ENCODE results near the gene PROX2.
A peak's percentile ranks its signal among the peaks of the same experiment; 100 is the strongest.

PROX2 gene, protein sequence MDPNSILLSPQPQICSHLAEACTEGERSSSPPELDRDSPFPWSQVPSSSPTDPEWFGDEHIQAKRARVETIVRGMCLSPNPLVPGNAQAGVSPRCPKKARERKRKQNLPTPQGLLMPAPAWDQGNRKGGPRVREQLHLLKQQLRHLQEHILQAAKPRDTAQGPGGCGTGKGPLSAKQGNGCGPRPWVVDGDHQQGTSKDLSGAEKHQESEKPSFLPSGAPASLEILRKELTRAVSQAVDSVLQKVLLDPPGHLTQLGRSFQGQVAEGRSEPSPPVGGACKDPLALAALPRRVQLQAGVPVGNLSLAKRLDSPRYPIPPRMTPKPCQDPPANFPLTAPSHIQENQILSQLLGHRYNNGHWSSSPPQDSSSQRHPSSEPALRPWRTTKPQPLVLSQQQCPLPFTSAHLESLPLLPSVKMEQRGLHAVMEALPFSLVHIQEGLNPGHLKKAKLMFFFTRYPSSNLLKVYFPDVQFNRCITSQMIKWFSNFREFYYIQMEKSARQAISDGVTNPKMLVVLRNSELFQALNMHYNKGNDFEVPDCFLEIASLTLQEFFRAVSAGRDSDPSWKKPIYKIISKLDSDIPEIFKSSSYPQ

GRCh38 chr14:74875941-74876913 lies at the start of gene PROX2:
Gene PROX2, minus strand, starts transcription at chr14:74876145. Its CDS starts 12,311 bp downstream, at chr14:74863834.
- DNase-seq (ENCODE audit: extremely low read depth in 1 of 2, low read depth in 1 of 2), result no peak

DNA sequence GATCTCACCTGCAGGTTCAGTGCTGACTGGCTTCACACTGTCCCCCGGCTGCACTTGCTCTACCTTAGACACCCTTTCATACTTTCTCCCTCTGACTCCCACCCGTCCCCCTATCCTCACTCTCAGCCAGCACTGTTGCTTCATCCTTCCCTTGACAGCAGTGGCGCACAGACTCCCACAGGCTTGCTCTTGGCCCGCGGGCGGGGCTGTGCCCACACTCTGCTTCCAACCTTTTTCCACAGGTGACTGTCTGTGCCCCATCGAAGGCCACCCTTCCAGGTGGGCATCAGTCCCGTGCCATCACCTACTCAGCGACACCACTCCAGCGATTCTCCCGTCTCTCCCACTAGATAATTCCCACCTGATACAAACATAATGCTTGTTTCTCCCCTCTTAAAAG lies 48.1 kb upstream of the PROX2 start:
- no peak for DNase-seq (ENCODE audit: extremely low read depth in 1 of 2, low read depth in 1 of 2)

DNA sequence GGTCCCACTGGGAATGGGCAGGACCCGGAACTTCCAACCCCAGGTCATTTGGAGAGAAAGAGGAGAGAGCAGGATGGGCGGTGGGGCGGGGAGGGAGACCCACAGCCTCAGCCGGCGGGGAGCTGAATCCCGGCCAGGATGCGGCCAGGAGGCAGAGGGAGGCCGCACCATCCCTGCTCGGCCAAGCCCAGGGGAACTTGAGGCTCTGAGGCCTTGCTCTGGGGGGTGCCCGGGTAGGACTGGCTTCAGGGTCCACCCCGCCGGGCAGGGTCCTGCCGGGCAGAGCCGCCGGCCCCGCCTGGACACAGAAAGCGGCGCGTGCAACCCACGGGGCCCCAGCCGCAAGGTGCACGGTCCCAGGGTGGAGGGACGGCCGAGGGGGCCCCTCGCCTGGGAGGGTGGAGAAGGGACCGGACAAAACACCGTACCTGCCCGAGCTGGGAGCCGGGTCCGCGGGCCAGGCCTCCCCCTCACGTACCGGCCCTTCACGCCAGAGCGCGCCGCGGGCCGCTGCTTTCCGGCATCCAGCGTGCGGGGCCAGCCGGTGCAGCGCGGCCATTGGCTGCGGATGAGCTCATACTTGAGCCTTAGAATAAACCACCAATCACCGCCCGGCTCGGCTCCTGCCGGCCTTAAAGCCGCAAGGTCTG lies 46.9 kb upstream of the PROX2 start, which contains the start of gene RPS6KL1:
Gene RPS6KL1, minus strand, starts transcription at position 509 of the 650 bp plus-strand sequence. CDS start 1,719 bp downstream, outside the sequence.
- DNase-seq (ENCODE audit: extremely low read depth in 1 of 2, low read depth in 1 of 2), result peak; percentile 45 to 61

DNA sequence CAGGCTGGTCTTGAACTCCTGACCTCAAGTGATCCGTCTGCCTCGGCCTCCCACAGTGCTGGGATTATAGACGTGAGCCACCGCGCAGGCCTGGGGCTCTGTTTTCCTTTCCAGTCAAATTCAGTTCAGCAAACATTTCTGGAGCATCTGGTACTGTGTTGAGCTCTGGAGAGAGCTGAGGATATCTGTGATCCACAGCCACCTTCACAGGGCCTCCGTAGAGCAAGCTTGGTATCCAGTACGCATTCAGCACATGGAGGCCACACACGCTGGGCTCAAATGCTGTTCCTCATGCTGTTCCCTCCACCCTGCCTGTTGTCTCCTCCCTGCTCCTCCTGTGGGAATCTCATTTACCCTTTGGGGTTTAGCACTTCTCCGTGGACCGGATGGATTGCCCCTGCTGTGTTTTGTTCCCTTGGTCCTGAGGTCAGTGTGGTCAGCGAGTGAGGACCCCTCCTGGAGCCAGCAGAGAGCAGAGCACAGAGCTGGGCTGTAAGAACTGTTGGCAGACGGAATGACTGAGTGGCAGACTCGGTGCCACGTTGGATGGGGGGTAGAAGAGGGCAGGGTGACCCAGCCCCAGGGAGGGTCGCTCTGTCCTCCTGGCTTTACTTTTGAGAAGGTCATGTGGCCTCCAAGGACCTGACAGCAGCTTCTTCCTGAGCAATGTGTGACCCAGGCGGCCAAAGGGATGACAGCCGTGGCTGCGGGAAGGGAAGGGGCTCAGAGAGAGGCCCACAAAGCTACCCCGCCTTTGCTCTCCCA lies 46.2 kb upstream of the PROX2 start:
- no peak for DNase-seq (ENCODE audit: extremely low read depth in 1 of 2, low read depth in 1 of 2)

DNA sequence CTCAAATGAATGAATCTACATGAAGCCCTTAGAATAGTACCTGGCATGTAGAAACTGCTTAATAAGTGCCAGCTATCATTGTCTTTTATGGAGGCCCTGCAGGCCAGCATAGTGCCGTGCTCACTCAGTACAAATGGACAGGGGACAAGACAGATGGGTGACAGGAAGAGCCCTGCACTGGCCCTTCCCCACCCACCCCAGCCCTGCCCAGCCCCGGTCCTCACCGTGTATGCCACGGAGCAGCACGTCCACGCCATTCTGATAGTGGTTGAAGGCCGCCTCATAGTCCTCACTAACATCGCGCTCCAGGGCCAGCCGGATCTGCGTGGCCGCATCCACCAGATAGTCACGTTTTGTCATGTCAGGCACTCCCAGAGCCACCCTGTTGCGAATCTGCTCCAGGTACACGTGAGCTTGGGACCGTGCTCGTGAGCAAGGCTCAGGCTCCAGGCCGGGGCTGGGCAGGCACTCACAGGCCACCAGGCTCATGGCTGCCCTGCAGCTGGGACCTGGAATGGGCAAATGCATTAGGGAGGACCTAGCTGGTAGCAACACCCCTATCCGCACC lies 45.2 kb upstream of the PROX2 start:
- no peak for DNase-seq (ENCODE audit: extremely low read depth in 1 of 2, low read depth in 1 of 2)

DNA sequence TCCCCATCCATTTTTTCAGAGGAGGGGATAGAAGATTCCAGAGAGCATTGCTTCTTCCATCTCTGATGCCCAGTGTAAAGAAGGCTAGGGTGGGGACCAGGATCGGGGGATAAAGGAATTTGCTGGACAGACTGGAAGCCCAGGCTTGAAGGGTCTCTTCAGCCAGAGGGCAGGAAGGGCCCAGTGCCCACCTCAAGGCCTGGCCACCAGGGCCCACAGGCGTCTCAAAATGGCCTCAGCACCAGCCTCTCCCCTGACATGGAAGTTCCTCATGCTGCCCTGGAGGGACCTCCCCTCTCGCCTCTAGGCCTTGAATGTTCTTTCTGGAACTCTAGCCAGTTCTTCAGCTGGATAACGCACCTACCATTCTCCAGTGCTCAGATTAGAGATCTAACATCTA lies 44.3 kb upstream of the PROX2 start:
- no peak for DNase-seq (ENCODE audit: extremely low read depth in 1 of 2, low read depth in 1 of 2)

GRCh38 chr14:74919421-74920165 lies 43.6 kb upstream of the PROX2 start:
- DNase-seq (ENCODE audit: extremely low read depth in 1 of 2, low read depth in 1 of 2), result no peak

DNA sequence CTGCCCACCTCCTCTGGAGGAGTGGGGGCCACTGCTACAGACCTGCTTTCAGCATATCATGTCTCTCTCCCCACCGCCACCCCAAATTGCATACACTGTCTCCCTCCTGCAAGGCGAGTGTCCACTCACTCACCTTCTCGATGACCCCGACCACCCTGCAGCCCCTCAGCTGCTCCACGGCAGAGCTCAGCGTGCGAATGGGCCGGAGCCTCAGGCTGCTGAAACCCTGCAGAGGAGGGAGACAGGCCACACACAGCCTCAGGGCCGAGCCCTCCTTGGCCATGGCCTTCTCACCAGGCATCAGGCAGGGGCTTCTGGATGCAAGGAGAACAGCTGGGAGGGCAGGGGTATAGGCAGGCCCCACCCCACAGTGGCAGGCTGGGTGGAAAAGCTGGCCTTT lies 42.4 kb upstream of the PROX2 start:
- DNase-seq (ENCODE audit: extremely low read depth in 1 of 2, low read depth in 1 of 2), result no peak

GRCh38 chr14:74917646-74918081 lies 41.7 kb upstream of the PROX2 start:
- DNase-seq (ENCODE audit: extremely low read depth in 1 of 2, low read depth in 1 of 2), result no peak

DNA sequence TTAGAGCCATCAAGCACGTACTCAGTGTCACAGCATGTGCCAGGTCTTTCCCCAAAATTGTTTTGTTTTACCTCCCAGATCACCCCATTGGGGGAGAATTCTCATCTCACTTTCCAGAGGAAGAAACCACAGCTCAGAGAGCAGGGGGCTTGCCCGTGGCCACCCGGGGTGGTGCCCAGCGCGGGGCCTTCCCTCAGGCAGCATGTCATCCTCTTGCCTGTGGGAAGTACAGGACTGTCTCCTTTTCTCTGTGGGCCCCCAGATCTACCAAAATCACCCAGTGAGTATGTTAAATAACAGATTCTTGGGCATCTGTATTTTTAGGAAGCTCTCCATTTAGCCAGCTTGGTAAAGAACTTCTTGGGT lies 41.2 kb upstream of the PROX2 start:
- DNase-seq (ENCODE audit: extremely low read depth in 1 of 2, low read depth in 1 of 2), result no peak

- DNase-seq (ENCODE audit: extremely low read depth in 1 of 2, low read depth in 1 of 2), result no peak
Observed at GRCh38 chr14:74915826-74916225, 39.9 kb upstream of the PROX2 start.

DNA sequence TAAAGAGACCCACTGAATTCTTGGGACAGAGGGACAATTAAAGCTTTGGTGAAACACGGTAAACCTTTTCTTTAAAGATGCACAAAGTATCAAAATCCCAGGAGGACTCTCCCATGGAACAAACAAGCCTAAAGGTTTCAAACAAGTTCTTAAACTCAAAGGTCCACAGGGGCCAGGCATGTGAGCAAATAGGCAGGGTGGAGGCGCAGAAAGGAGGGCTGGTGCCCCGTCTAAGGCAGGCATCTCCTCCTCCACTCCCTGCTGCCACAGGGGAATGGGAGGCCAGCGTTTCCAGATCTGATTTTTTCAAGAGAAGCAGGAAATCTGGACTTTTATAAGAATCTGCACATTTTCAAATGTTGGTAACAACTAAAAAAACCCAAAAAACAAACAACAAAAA lies 39.5 kb upstream of the PROX2 start:
- DNase-seq (ENCODE audit: extremely low read depth in 1 of 2, low read depth in 1 of 2), result no peak

DNA sequence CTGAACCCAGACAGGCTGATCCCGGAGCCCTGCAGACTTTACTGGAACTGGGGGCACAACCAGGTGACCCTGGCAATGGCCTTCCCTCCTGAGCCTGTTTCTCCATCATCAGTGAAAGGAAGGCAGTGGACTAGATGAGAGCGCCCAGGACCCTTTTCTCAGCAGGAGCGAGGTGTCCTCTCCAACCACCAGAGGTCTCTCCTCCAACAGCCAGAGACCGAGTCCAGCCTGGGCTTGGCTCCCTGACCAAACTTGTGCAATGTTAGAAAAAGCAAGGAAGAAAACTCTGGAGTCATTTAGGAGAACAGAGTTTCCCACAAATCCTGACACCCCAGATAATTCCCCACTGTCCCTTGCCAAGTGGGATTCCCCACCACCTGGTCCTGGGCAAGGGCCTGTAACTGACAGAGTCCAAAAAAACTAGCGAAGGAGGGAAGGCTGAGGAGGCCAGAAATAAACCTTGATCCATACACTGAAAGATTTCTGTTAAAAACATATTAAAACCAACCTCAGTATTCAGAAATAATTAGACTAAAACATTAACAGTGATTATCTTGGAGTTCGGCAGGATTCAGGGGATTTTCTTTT lies 38.1 kb upstream of the PROX2 start:
- DNase-seq (ENCODE audit: extremely low read depth in 1 of 2, low read depth in 1 of 2), result no peak

DNA sequence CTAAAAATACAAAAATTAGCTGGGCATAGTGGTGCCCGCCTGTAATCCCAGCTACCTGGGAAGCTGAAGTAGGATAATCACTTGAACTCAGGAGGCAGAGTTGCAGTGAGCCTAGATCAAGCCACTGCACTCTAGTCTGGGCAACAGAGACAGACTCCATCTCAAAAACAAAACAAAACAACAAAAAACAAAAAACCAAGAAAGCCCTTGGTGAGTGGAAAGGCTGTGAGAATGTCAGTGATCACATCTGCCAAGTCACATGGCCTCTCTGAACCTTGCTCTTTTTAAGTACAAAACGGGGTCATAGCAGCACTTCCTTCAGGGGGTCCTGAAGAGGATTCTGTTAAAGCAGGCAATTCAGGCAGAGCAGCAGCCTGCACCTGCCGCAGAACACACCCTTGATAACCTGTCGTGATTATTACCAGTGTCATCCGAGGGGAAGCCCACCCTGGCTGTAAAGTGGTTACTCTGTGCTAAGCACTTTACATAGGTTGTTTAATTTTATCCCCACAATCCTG lies 37.5 kb upstream of the PROX2 start:
- no peak for DNase-seq (ENCODE audit: extremely low read depth in 1 of 2, low read depth in 1 of 2)

DNA sequence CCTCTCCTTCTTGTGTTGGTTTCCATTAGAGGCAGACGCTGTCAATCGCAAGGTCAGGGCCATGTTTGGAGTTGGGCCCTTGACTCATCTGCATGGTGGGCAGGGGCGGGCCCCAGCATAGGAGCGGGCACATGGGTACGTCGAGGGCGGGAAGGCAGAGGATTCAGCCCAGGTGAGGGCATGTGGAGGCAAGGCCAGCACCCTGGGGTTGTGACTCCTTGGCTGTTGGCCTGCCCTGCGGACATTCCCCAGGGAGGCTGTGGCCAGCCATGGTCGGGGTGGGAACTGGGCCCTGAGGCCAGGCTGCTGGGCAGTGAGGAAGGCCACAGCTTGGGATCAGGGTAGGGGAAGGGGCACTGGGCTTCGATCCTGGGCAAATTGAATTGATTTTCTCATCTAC lies 36.9 kb upstream of the PROX2 start:
- no peak for DNase-seq (ENCODE audit: extremely low read depth in 1 of 2, low read depth in 1 of 2)

DNA sequence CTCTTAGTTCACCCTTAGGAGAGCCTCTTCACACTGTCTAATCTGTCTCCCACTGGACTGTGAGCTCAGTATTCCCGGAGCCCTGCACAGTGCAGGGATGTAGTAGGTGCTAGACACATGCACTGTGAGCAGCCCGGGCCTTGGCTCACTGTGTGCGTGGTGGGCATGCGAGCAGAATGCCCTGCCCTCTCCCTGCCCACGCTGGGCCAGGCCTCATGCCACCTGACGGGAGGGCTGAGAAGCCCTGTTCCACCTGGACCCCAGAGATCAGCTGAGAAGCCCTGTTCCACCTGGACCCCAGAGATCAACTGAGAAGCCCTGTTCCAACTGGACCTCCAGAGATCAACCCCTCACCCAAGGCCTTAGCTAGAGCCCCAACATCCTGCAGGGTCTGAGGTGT lies 36.2 kb upstream of the PROX2 start:
- DNase-seq (ENCODE audit: extremely low read depth in 1 of 2, low read depth in 1 of 2), result no peak

DNA sequence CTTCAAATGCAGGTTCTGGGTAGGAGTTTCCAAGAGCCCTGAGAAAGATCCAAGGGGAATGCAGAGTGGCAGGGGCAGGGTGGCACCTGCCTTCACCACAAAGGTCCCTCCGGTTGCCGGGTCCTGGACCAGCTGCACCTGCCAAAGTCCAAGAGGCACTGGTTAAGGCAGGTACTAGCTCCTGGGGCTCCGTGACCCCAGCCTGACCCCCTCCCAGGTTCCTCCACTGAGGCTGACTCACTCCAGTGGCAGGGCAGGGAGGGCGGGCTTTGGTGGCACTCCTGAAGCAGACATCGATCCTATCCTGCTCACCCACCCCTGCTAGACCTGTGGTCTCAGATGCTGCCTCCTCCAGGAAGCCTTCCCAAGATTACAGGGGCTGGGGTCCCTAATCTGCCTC lies 35.8 kb upstream of the PROX2 start:
- DNase-seq (ENCODE audit: extremely low read depth in 1 of 2, low read depth in 1 of 2), result no peak

DNA sequence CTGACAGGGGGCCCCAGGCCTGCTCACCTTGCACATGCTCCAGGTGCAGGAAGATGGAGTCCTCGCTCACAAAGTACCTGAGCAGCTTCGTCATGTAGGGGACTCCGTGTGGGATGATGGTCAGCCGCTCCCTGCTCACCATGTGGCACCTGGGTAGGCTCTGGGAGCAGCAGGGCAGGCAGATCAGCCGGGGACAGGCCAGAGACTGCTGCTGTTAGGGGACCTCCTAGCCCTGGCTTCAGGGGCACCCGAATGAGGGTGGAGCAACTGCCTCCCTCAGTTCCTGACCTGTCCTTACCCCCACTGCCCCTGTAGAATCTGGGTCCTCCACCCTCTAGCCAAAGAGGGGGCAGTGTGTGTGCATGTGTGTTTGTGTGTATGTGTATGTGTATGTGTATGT lies 35.3 kb upstream of the PROX2 start:
- no peak for DNase-seq (ENCODE audit: extremely low read depth in 1 of 2, low read depth in 1 of 2)
